LNCAP (cell line): ENCODE measurements around the gene AGGF1.

Experiments used
- TF ChIP-seq, protein P1 (sequence below): fragments of 450-650 bp; IDR thresholded peaks from 2 replicates; pipeline ENCODE4 v1.5.1; 2017; ENCODE audit warnings: mild to moderate bottlenecking

Gene AGGF1

GRCh38 chr5:77083088-77083487 lies 52.9 kb downstream of the AGGF1 start:
- TF ChIP-seq, protein P1, sequence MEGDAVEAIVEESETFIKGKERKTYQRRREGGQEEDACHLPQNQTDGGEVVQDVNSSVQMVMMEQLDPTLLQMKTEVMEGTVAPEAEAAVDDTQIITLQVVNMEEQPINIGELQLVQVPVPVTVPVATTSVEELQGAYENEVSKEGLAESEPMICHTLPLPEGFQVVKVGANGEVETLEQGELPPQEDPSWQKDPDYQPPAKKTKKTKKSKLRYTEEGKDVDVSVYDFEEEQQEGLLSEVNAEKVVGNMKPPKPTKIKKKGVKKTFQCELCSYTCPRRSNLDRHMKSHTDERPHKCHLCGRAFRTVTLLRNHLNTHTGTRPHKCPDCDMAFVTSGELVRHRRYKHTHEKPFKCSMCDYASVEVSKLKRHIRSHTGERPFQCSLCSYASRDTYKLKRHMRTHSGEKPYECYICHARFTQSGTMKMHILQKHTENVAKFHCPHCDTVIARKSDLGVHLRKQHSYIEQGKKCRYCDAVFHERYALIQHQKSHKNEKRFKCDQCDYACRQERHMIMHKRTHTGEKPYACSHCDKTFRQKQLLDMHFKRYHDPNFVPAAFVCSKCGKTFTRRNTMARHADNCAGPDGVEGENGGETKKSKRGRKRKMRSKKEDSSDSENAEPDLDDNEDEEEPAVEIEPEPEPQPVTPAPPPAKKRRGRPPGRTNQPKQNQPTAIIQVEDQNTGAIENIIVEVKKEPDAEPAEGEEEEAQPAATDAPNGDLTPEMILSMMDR: no peak

DNA sequence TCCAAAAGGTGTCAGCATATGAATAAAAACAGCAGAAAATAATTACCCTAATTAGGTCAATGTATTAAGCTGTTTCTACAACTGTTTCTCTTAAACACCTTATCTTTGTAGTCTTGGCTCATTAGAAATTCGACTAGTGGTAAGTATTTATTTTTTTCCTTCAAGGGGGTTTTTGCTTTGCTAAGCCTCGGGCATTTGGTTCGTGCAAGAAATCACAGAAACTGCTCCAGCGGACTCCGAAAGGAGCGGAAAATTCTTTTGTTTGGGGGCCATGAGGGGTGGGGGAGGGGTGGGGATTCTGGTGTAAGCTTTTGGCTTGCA lies 56.1 kb downstream of the AGGF1 start:
- TF ChIP-seq, protein P1: no peak

DNA sequence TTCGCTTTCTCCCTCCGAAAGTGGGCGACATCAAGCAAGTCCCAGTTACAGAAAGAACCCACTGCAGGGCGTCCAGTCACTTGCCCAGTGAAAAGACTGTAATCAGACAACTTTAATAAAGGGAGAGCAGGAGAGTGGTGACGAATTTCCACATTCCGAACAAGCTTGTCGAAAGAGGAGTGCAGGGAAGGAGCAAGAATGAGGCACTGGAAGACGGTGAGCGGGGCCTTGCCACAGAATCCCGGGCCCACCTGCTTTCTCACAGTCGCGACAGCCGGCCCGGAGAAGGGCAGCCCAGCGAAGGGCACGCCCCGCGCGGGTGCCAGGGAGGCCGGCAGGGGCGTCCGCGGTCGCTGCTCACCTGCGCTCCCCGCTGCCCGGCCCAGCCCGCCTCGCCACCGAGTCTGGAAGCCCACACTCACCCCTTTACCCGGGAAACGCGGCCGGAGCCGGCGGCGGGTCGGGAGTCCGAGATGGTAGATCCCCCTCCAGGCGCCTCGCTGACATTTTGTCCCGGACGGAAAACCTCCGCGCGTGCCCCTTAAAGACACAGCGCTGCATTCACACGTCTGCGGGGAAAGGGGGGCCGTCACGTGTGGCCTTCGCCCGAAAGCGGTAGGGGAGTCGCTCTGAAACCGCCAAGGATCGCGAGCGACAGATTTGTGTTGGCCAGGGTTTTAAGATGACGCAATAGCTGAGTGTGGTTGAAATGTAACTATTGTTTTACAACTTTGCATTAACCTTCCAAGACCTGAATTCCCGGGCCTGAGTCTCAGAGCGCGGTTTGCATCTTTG lies 56.7 kb downstream of the AGGF1 start, which contains the start of gene ZBED3:
ZBED3 (minus strand) TSS at position 597 of the 795 bp plus-strand sequence. CDS start 9,407 bp downstream, outside the sequence.
- TF ChIP-seq, protein P1: peak; percentile 21; the same call in 1 of the 2 replicates

DNA sequence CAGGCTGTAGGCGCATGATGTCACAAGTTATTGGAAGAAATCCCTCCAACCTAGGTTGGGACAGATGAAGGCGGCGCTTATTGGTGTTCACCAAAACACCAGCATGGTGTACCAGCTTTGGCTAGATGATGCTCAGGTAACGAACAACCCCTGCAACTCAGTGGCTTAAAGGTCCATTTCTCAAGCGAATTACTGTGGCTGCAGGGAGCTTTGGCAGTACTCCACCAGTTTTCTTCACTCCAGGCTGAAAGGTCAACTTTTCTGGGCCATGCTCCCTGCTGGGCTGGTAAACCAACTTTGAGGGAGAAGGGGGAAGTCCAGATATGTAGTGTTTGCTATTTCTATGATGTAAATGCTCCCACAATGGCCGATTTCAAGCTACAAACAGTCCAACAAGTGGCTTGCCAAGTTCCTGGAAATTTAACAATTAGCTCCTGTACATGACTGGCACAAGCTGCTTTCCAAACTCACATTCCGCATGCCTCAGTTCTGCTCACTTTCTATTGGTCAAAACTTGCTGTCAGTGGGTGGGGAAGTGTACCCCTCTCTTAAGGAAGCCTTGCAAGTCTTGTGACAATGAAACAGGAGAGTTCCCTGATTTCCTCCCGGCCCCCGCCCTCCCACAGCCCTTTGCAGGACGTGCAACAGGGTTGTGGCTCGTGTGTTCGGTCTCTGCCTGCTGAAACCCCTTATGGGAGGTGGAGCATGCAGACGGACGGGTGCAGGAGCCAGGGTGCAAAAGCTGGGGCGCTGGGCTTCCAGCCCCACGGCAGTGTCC lies 57.5 kb downstream of the AGGF1 start:
- TF ChIP-seq, protein P1: no peak

- TF ChIP-seq, protein P1: no peak
Observed at GRCh38 chr5:77095189-77095588, 65.0 kb downstream of the AGGF1 start.

GRCh38 chr5:77101298-77101697 lies 71.1 kb downstream of the AGGF1 start:
- TF ChIP-seq, protein P1: no peak

GRCh38 chr5:77102549-77102948 lies 72.3 kb downstream of the AGGF1 start:
- TF ChIP-seq, protein P1: no peak
